Gastroesophageal sphincter (tissue), 4 donors: ENCODE measurements around the gene EPHA1. TPM values are rescaled to one million over a fixed set of nuclear protein-coding genes. Genes with fewer than 3 reads are reported as not detected.

ENCODE experiments used
- ATAC-seq: fragments of 150-250 bp; one replicate; pipeline ENCODE4 v1.9.1; 2016; ENCODE audit warnings: mild to moderate bottlenecking, moderate library complexity
- H3K27ac ChIP-seq, 4 donors: fragments of 200-600 bp; sonication (generic) in 3 of 4; 1 replicate in 3 of 4; 2 replicates in 1 of 4; pipeline ENCODE4 v1.5.1; 2016 to 2019
- H3K27me3 ChIP-seq: fragments of 200-600 bp; sonication (generic); one replicate; pipeline ENCODE4 v1.5.1; 2019
- H3K36me3 ChIP-seq, 2 donors: fragments of 200-600 bp; sonication (generic); one replicate each; pipeline ENCODE4 v1.5.1; 2019; ENCODE audit warnings: control low read depth in 1 of 2
- H3K4me1 ChIP-seq, 3 donors: fragments of 200-600 bp; sonication (generic); 1 replicate in 2 of 3; 2 replicates in 1 of 3; pipeline ENCODE4 v1.5.1; 2016 to 2019; ENCODE audit warnings: control low read depth in 2 of 3
- H3K4me3 ChIP-seq, 2 donors: fragments of 200-600 bp; sonication (generic); one replicate each; pipeline ENCODE4 v1.5.1; 2019; ENCODE audit warnings: mild to moderate bottlenecking in 1 of 2, moderate library complexity in 1 of 2
- H3K9me3 ChIP-seq, 3 donors: fragments of 200-600 bp; sonication (generic); one replicate each; pipeline ENCODE4 v1.5.1; 2017 to 2019; ENCODE audit warnings: control low read depth in 2 of 3
- EP300 ChIP-seq: sonication (generic); formaldehyde crosslinking; IDR thresholded peaks from one replicate; pipeline ENCODE4 v1.6.1; 2017; ENCODE audit warnings: antibody characterized with exemption, mild to moderate bottlenecking
- POLR2A ChIP-seq, 2 donors: fragments of 450-650 bp; IDR thresholded peaks; one replicate each; pipeline ENCODE4 v1.6.1; 2017; ENCODE audit warnings: antibody characterized with exemption in 2 of 2, mild to moderate bottlenecking in 2 of 2, moderate library complexity in 1 of 2
- POLR2AphosphoS5 ChIP-seq: sonication (generic); formaldehyde crosslinking; IDR thresholded peaks from one replicate; pipeline ENCODE4 v1.6.1; 2017; ENCODE audit warnings: antibody characterized with exemption
- WGBS, 2 donors: methylation state at CpG; one replicate each; pipeline ENCODE4 v1.1.5; 2018; ENCODE audit warnings: low coverage in 1 of 2; 5-methylcytosine and 5-hydroxymethylcytosine counted together
- total RNA-seq, 4 donors: library from RNA; depleted of rRNA; stranded (reverse); fragments of >200 nt; gene quantifications; one replicate each; pipeline ENCODE4 v1.1.0, GENCODE V29; 2016
- TF ChIP-seq, protein P1 (sequence below), 4 experiments: fragments of 200-600 bp in 2 of 4; fragments of 450-650 bp in 2 of 4; sonication (generic) in 1 of 4; IDR thresholded peaks; one replicate each; pipeline ENCODE4 v1.5.1; 2017 to 2019; ENCODE audit warnings: antibody characterized with exemption in 4 of 4, mild to moderate bottlenecking in 2 of 4, moderate library complexity in 2 of 4

EPHA1 gene
- total RNA-seq, 4 donors from 2014 or later, result 0.78 to 2.5 TPM; not detected in 2

DNA sequence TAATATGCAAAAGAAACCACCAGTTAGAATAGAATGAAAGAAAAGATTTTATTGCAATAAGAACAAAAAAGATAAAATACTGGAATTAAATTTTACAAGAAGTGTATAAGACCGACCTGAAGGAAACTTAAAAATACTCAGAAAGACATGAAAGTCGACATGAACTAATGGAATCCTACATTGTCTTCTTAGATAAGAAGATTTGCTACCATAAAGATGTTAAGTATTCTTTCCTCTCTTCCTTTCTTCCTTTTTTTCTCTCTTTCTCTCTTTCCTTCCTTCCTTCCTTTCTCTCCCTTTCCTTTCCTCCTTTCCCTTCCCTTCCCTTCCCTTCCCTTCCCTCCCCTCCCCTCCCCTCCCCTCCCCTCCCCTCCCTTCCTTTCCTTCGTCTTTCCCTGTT lies 41.1 kb upstream of the EPHA1 start:
- no peak for TF ChIP-seq EP300
- TF ChIP-seq POLR2AphosphoS5, result no peak
- TF ChIP-seq, protein P1, sequence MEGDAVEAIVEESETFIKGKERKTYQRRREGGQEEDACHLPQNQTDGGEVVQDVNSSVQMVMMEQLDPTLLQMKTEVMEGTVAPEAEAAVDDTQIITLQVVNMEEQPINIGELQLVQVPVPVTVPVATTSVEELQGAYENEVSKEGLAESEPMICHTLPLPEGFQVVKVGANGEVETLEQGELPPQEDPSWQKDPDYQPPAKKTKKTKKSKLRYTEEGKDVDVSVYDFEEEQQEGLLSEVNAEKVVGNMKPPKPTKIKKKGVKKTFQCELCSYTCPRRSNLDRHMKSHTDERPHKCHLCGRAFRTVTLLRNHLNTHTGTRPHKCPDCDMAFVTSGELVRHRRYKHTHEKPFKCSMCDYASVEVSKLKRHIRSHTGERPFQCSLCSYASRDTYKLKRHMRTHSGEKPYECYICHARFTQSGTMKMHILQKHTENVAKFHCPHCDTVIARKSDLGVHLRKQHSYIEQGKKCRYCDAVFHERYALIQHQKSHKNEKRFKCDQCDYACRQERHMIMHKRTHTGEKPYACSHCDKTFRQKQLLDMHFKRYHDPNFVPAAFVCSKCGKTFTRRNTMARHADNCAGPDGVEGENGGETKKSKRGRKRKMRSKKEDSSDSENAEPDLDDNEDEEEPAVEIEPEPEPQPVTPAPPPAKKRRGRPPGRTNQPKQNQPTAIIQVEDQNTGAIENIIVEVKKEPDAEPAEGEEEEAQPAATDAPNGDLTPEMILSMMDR (IDR thresholded peaks at IDR 0.05), result no peak
- no peak for TF ChIP-seq POLR2A (IDR thresholded peaks at IDR 0.05)

DNA sequence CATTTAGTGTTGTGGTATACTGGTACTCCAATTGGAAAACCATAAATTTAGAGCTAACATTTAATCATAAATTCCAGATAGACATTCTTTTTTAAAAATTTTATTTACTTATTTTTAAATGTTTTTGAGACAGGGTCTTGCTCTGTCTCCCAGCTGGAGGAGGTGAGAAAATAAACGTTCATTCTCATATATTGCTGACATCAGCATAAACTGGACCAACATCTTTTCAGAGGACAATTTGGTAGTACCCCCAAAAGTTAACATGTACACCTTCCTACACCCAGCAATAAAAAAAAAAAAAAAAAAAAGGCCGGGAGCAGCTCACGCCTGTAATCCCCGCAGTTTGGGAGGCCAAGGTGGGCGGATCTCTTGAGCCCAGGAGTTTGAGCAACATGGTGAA lies 39.8 kb upstream of the EPHA1 start:
- no peak for ATAC-seq
- Histone ChIP-seq H3K4me1 (no peaks in the 10 kb centered on the region), H3K9me3 (no peaks in the 10 kb centered on the region), H3K4me3 (no peak overlapping the region), H3K36me3 (no peaks in the 10 kb centered on the region), H3K27me3 (peaks cover 5% of the 10 kb centered on the region), H3K27ac (no peak overlapping the region)
- WGBS, 2 donors, result 76% methylated on average over 5 of the region's 5 CpGs; no CpG with 5 or more reads in 1 of the 2 donors
- TF ChIP-seq, protein P1 (IDR thresholded peaks at IDR 0.05), result no peak
- TF ChIP-seq POLR2AphosphoS5 (no peak), POLR2A (IDR thresholded peaks at IDR 0.05) (no peak), EP300 (no peak)

More for the DNA sequence above, 41.1 kb upstream of the EPHA1 start:
- no peaks in the 10 kb centered on the region for H3K36me3 ChIP-seq
- no peak for ATAC-seq
- H3K4me3 ChIP-seq, result no peak overlapping the region
- no peak overlapping the region for H3K27ac ChIP-seq
- WGBS, 2 donors, result 76 to 91% methylated on average over 3 of the region's 3 CpGs
- H3K9me3 ChIP-seq, result no peaks in the 10 kb centered on the region
- H3K27me3 ChIP-seq, result peaks cover 5% of the 10 kb centered on the region
- no peaks in the 10 kb centered on the region for H3K4me1 ChIP-seq

- WGBS, 2 donors, result 54% methylated on average over 2 to 3 of the region's 3 CpGs
- Histone ChIP-seq H3K27me3 (peaks cover 5% of the 10 kb centered on the region), H3K36me3 (no peaks in the 10 kb centered on the region), H3K9me3 (no peaks in the 10 kb centered on the region), H3K4me3 (no peak overlapping the region), H3K4me1 (no peaks in the 10 kb centered on the region), H3K27ac (no peak overlapping the region)
- TF ChIP-seq POLR2A (IDR thresholded peaks at IDR 0.05) (no peak), EP300 (no peak), POLR2AphosphoS5 (no peak)
- TF ChIP-seq, protein P1 (IDR thresholded peaks at IDR 0.05), result no peak
- no peak for ATAC-seq
These were observed 38.8 kb upstream of the EPHA1 start for GRCh38 chr7:143447466-143447865.

- no peak for ATAC-seq
- H3K4me3 ChIP-seq, result no peak overlapping the region
- H3K4me1 ChIP-seq, result no peaks in the 10 kb centered on the region
- H3K36me3 ChIP-seq, result no peaks in the 10 kb centered on the region
- TF ChIP-seq, protein P1 (IDR thresholded peaks at IDR 0.05), result no peak
- TF ChIP-seq POLR2AphosphoS5 (no peak), POLR2A (IDR thresholded peaks at IDR 0.05) (no peak), EP300 (no peak)
- no peak overlapping the region for H3K27ac ChIP-seq
- no peaks in the 10 kb centered on the region for H3K9me3 ChIP-seq
- peaks cover 5% of the 10 kb centered on the region for H3K27me3 ChIP-seq
- 100% methylated on average over 1 of the region's 1 CpG; no CpG with 5 or more reads in 1 of the 2 donors for WGBS, 2 donors
These were observed 36.1 kb upstream of the EPHA1 start for GRCh38 chr7:143444785-143445184.

GRCh38 chr7:143444063-143444782 lies 35.6 kb upstream of the EPHA1 start:
- Histone ChIP-seq H3K27ac (no peak overlapping the region), H3K4me1 (no peaks in the 10 kb centered on the region), H3K36me3 (no peaks in the 10 kb centered on the region), H3K27me3 (peaks cover 5% of the 10 kb centered on the region), H3K9me3 (no peaks in the 10 kb centered on the region), H3K4me3 (no peak overlapping the region)
- 89 to 98% methylated on average over 4 of the region's 6 CpGs for WGBS, 2 donors
- TF ChIP-seq POLR2AphosphoS5 (no peak), POLR2A (IDR thresholded peaks at IDR 0.05) (no peak), EP300 (no peak)
- TF ChIP-seq, protein P1 (IDR thresholded peaks at IDR 0.05), result no peak
- ATAC-seq, result no peak
